DND-41 (cell line): Measurements from ENCODE around the gene NRBP1.

ENCODE experiments used
- EZH2 ChIP-seq: IDR thresholded peaks from 3 replicates; pipeline ENCODE4 v1.6.1; 2012; ENCODE audit warnings: borderline replicate concordance, low read depth, mild to moderate bottlenecking, moderate library complexity, low read length, inconsistent platforms; ENCODE audit not compliant: severe bottlenecking
- TF ChIP-seq, protein P1 (sequence below): IDR thresholded peaks from 2 replicates; pipeline ENCODE4 v1.5.1; 2012; ENCODE audit warnings: borderline replicate concordance, low read length, moderate library complexity, mild to moderate bottlenecking; ENCODE audit not compliant: poor library complexity, severe bottlenecking; ENCODE audit errors: extremely low read depth

DNA sequence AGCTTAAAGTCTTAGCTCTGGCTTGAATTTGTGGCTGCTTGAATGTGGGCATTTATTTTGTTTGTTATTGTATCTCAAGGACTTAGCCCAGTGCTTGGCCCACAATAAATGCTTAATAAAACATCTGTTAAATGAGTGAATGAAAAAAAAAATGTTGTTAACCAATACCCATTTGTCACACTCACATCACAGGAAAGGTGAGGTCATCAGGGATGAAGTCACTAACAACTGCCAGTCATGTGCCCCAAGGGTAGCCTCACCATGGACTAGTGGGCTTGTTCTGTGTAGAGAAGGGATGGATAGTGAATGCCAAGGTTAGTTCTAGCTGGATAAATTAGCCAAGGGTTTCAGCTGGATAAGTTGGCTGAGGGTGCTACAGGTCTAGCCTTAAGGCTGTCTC lies 3.0 kb downstream of the NRBP1 start:
- TF ChIP-seq, protein P1, sequence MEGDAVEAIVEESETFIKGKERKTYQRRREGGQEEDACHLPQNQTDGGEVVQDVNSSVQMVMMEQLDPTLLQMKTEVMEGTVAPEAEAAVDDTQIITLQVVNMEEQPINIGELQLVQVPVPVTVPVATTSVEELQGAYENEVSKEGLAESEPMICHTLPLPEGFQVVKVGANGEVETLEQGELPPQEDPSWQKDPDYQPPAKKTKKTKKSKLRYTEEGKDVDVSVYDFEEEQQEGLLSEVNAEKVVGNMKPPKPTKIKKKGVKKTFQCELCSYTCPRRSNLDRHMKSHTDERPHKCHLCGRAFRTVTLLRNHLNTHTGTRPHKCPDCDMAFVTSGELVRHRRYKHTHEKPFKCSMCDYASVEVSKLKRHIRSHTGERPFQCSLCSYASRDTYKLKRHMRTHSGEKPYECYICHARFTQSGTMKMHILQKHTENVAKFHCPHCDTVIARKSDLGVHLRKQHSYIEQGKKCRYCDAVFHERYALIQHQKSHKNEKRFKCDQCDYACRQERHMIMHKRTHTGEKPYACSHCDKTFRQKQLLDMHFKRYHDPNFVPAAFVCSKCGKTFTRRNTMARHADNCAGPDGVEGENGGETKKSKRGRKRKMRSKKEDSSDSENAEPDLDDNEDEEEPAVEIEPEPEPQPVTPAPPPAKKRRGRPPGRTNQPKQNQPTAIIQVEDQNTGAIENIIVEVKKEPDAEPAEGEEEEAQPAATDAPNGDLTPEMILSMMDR = no peak
- TF ChIP-seq EZH2 = no peak
